ENCODE data around the gene GALNT14.

Gene GALNT14

GRCh38 chr2:31047599-31047998, 90.6 kb downstream of the GALNT14 start:
- no peak for TF ChIP-seq CTCF (IDR thresholded peaks at IDR 0.05; ENCODE audit: extremely low read depth, missing control alignments)

GRCh38 chr2:31038385-31038784, 99.9 kb downstream of the GALNT14 start:
- DNase-seq (ENCODE audit: low spot score): no peak
- TF ChIP-seq CTCF (IDR thresholded peaks at IDR 0.05; ENCODE audit: extremely low read depth, missing control alignments): no peak

More at GRCh38 chr2:31047599-31047998, 90.6 kb downstream of the GALNT14 start:
- DNase-seq (ENCODE audit: low spot score): no peak

DNA sequence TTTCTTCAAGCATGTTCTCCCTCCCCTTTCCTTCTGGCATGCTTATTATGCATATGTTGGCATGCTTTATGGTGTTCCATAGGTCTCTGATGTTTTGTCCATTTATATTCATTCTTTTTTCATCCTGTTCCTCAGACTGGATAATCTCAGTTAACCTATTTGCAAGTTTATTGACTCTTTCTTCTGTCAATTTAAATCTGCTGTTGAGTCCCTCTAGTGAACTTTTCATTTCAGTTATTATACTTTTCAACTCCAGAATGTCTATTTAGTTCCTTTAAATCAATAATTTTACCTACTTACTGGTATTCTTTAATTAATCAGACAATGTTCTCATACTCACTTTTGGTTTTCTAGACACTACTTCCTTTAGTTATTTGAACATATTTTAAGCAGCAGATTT, 101.2 kb downstream of the GALNT14 start:
- DNase-seq (ENCODE audit: low spot score): no peak
- TF ChIP-seq CTCF (IDR thresholded peaks at IDR 0.05; ENCODE audit: extremely low read depth, missing control alignments): no peak

GRCh38 chr2:31033032-31033431, 105.2 kb downstream of the GALNT14 start:
- no peak for TF ChIP-seq CTCF (IDR thresholded peaks at IDR 0.05; ENCODE audit: extremely low read depth, missing control alignments)
- DNase-seq (ENCODE audit: low spot score): no peak

DNA sequence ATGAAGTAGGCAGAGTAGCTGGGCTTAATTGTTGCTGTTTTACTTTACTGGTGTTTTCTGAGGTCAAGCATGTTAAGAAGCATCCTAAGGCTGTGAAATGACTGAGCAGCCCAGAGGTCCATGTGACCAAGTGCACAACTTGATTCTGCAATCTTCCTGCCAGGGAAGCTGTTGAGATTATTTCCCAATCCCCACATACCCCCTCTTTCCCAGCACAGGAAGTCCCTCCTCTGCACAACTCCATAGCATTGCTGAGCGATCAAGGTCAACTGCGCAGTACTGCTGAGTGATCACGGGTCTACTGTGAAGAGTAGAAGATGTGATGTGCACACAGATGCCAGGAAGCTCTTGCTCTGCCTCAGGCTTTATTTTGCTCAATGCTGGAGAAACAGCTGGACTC, 105.8 kb downstream of the GALNT14 start:
- no peak for TF ChIP-seq CTCF (IDR thresholded peaks at IDR 0.05; ENCODE audit: extremely low read depth, missing control alignments)
- no peak for DNase-seq (ENCODE audit: low spot score)

GRCh38 chr2:31031132-31031706, 107.0 kb downstream of the GALNT14 start:
- peak; percentile 18 for DNase-seq (ENCODE audit: low spot score)
- no peak for TF ChIP-seq CTCF (IDR thresholded peaks at IDR 0.05; ENCODE audit: extremely low read depth, missing control alignments)

DNA sequence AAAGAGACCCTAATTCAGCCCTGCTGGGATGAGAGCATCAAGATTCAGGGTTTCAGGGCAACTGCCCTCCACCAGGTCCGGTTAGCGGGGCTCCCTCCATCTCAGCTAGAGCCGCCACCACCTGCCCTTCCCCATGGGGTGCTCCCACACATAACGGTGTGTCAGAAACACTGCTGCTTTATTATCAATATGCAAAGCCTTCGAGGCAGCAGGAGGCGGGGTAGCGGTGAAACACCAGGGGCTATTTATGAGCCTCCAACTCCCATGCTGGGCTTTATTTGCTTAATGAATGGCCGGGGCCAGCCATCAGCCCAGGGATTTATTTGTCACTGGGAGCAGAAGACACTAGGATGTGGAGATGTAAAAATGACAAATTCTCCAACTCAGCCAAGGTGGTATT, 109.8 kb downstream of the GALNT14 start:
- no peak for TF ChIP-seq CTCF (IDR thresholded peaks at IDR 0.05; ENCODE audit: extremely low read depth, missing control alignments)
- DNase-seq (ENCODE audit: low spot score): no peak
